H1 (cell line): ENCODE measurements around the gene ASCC3. TPM values are rescaled to one million over a fixed set of nuclear protein-coding genes. Genes with fewer than 3 reads are reported as not detected.

ENCODE experiments used
- CTCF ChIA-PET: fragments of 300-600 bp; sonication (Branson Sonifier 250); formaldehyde crosslinking; loops from one replicate; lab custom pipeline; 2021; ENCODE audit not compliant: partially characterized antibody; lab: Charles Lee
- POLR2A ChIA-PET: fragments of 300-600 bp; sonication (Branson Sonifier 250); formaldehyde crosslinking; loops from one replicate; lab custom pipeline; 2021; ENCODE audit warnings: inconsistent platforms; ENCODE audit not compliant: partially characterized antibody; lab: Charles Lee
- DNase-seq, 2 experiments: peaks; one replicate each; pipeline versions ENCODE4 v3.0.0 to v3.0.0-alpha.2; 2010 to 2022; ENCODE audit warnings: low spot score in 2 of 2, low read depth in 1 of 2, mixed read lengths in 1 of 2
- FAIRE-seq: peaks from 2 replicates; lab custom pipeline; 2011; peaks lifted over from hg19 to GRCh38; lab: Jason Lieb, UNC
- H2AFZ ChIP-seq: 2 replicates; pipeline ENCODE4 v1.8.1; 2012; ENCODE audit warnings: low read length, inconsistent platforms
- H2AK5ac ChIP-seq: 2 replicates; pipeline ENCODE4 v1.6.1; 2013; ENCODE audit warnings: low read depth, low read length
- H2BK120ac ChIP-seq: replicated peaks from 2 replicates; pipeline ENCODE3; 2013; ENCODE audit warnings: low read depth, low read length, inconsistent platforms
- H2BK12ac ChIP-seq: 2 replicates; pipeline ENCODE4 v1.6.1; 2013; ENCODE audit warnings: low read depth, low read length
- H2BK15ac ChIP-seq: 2 replicates; pipeline ENCODE4 v1.6.1; 2013; ENCODE audit warnings: low read length
- H2BK20ac ChIP-seq: 2 replicates; pipeline ENCODE4 v1.6.1; 2013; ENCODE audit warnings: low read length
- H2BK5ac ChIP-seq: 2 replicates; pipeline ENCODE4 v1.6.1; 2013; ENCODE audit warnings: low read depth, low read length
- H3K14ac ChIP-seq: 2 replicates; pipeline ENCODE4 v1.6.1; 2013; ENCODE audit warnings: inconsistent platforms; ENCODE audit not compliant: insufficient read length
- H3K18ac ChIP-seq: 2 replicates; pipeline ENCODE4 v1.6.1; 2013; ENCODE audit warnings: low read length; ENCODE audit errors: extremely low read depth
- H3K23ac ChIP-seq: 2 replicates; pipeline ENCODE4 v1.6.1; 2013; ENCODE audit warnings: inconsistent platforms; ENCODE audit not compliant: insufficient read length
- H3K23me2 ChIP-seq: 2 replicates; pipeline ENCODE4 v1.6.1; 2013; ENCODE audit warnings: low read depth, low read length
- H3K27ac ChIP-seq: 2 replicates; pipeline ENCODE4 v1.6.1; 2011; ENCODE audit warnings: low read depth, low read length, inconsistent platforms
- H3K27me3 ChIP-seq, 4 experiments: replicated peaks in 1 of 4; 1 replicate in 1 of 4; 2 replicates in 3 of 4; pipeline versions ENCODE4 v1.6.1 to v1.8.1; 2011 to 2013; ENCODE audit warnings: low read length in 3 of 4, mild to moderate bottlenecking in 3 of 4, inconsistent platforms in 2 of 4, mixed read lengths in 2 of 4, moderate library complexity in 1 of 4; ENCODE audit not compliant: control insufficient read depth in 3 of 4, insufficient read depth in 3 of 4; ENCODE audit errors: extremely low read depth in 1 of 4
- H3K36me3 ChIP-seq, 4 experiments: 2 replicates each; pipeline versions ENCODE4 v1.6.1 to v1.8.1; 2011 to 2013; ENCODE audit warnings: mild to moderate bottlenecking in 4 of 4, low read length in 3 of 4, moderate library complexity in 2 of 4, control low read depth in 1 of 4, inconsistent platforms in 1 of 4; ENCODE audit not compliant: insufficient read depth in 4 of 4, control insufficient read depth in 2 of 4
- H3K4ac ChIP-seq: replicated peaks from 2 replicates; pipeline ENCODE3; 2013; ENCODE audit warnings: low read length, low read depth, mixed read lengths, inconsistent platforms; ENCODE audit not compliant: insufficient read length
- H3K4me1 ChIP-seq, 4 experiments: replicated peaks in 1 of 4; 1 replicate in 1 of 4; 2 replicates in 3 of 4; pipeline versions ENCODE4 v1.6.1 to v1.8.1; 2011 to 2013; ENCODE audit warnings: low read length in 3 of 4, inconsistent platforms in 2 of 4, mixed read lengths in 1 of 4; ENCODE audit not compliant: insufficient read depth in 4 of 4, control insufficient read depth in 3 of 4
- H3K4me2 ChIP-seq, 2 experiments: 2 replicates each; pipeline versions ENCODE4 v1.6.1 to v1.8.1; 2011 to 2013; ENCODE audit warnings: low read depth in 2 of 2, low read length in 2 of 2, control low read depth in 1 of 2, inconsistent platforms in 1 of 2, mild to moderate bottlenecking in 1 of 2; ENCODE audit not compliant: insufficient read depth in 1 of 2
- H3K4me3 ChIP-seq, 4 experiments: fragments of 200-600, 300-600 bp in 1 of 4; sonication (generic), shearing (Covaris generic), sonication (Bioruptor Twin) in 1 of 4; 2 replicates each; pipeline versions ENCODE4 v1.5.1 to v1.8.1; 2011 to 2016; ENCODE audit warnings: low read length in 4 of 4, low read depth in 3 of 4, control low read depth in 2 of 4, inconsistent platforms in 2 of 4, mild to moderate bottlenecking in 2 of 4, mixed read lengths in 1 of 4, moderate library complexity in 1 of 4; ENCODE audit not compliant: insufficient read depth in 2 of 4; ENCODE audit errors: extremely low read depth in 1 of 4
- H3K56ac ChIP-seq: replicated peaks from 2 replicates; pipeline ENCODE3; 2013; ENCODE audit warnings: low read depth, mild to moderate bottlenecking, mixed read lengths, low read length, inconsistent platforms; ENCODE audit not compliant: insufficient read length
- H3K79me1 ChIP-seq: 2 replicates; pipeline ENCODE4 v1.6.1; 2013; ENCODE audit warnings: low read depth, low read length, control low read depth
- H3K79me2 ChIP-seq, 2 experiments: 2 replicates each; pipeline versions ENCODE4 v1.6.1 to v1.8.1; 2012 to 2013; ENCODE audit warnings: low read length in 2 of 2, mild to moderate bottlenecking in 2 of 2, inconsistent platforms in 1 of 2; ENCODE audit not compliant: insufficient read depth in 2 of 2, control insufficient read depth in 1 of 2
- H3K9ac ChIP-seq, 4 experiments: replicated peaks in 1 of 4; 1 replicate in 1 of 4; 2 replicates in 3 of 4; pipeline versions ENCODE4 v1.6.1 to v1.8.1; 2011 to 2013; ENCODE audit warnings: low read depth in 3 of 4, low read length in 3 of 4, control low read depth in 2 of 4, mild to moderate bottlenecking in 2 of 4, moderate library complexity in 2 of 4, inconsistent platforms in 1 of 4; ENCODE audit errors: extremely low read depth in 1 of 4
- H3K9me3 ChIP-seq, 2 experiments: 2 replicates each; pipeline versions ENCODE4 v1.6.1 to v1.8.1; 2012 to 2013; ENCODE audit warnings: mild to moderate bottlenecking in 2 of 2, moderate library complexity in 2 of 2, control low read depth in 1 of 2, inconsistent platforms in 1 of 2, low read depth in 1 of 2, low read length in 1 of 2, mixed read lengths in 1 of 2; ENCODE audit not compliant: insufficient read depth in 2 of 2
- H4K20me1 ChIP-seq, 2 experiments: replicated peaks in 1 of 2; 2 replicates each; pipeline versions ENCODE3 to v1.8.1; 2011 to 2013; ENCODE audit warnings: inconsistent platforms in 2 of 2, low read length in 2 of 2, mild to moderate bottlenecking in 1 of 2; ENCODE audit not compliant: insufficient read depth in 2 of 2, control insufficient read depth in 1 of 2
- H4K5ac ChIP-seq: 2 replicates; pipeline ENCODE4 v1.6.1; 2013; ENCODE audit warnings: low read length, low read depth, mixed read lengths, inconsistent platforms; ENCODE audit not compliant: insufficient read length
- H4K8ac ChIP-seq: 2 replicates; pipeline ENCODE4 v1.8.0; 2013; ENCODE audit warnings: mild to moderate bottlenecking, moderate library complexity, low read length, inconsistent platforms; ENCODE audit not compliant: insufficient read depth; ENCODE audit errors: extremely low read depth
- H4K91ac ChIP-seq: replicated peaks from 2 replicates; pipeline ENCODE3; 2013; ENCODE audit warnings: low read length, mixed read lengths, inconsistent platforms; ENCODE audit not compliant: insufficient read length
- BACH1 ChIP-seq: IDR thresholded peaks from 2 replicates; pipeline ENCODE4 v1.6.1; 2012; ENCODE audit warnings: low read length, improper control_type of control experiment
- CBX5 ChIP-seq: fragments of 300-800, 300-1000 bp; sonication (generic); IDR thresholded peaks from 2 replicates; pipeline ENCODE4 v1.7.1; 2016; ENCODE audit warnings: antibody characterized with exemption, low read length, low read depth
- CBX8 ChIP-seq: fragments of 300-800, 300-1000 bp; sonication (generic); IDR thresholded peaks from 2 replicates; pipeline ENCODE4 v1.7.1; 2016; ENCODE audit warnings: low read depth, low read length, borderline replicate concordance
- CEBPB ChIP-seq: IDR thresholded peaks from 2 replicates; pipeline ENCODE4 v1.6.1; 2012; ENCODE audit warnings: low read depth, low read length
- KDM4A ChIP-seq: IDR thresholded peaks from one replicate; pipeline ENCODE4 v1.7.1; 2012; ENCODE audit warnings: low read depth, mild to moderate bottlenecking, moderate library complexity, low read length, inconsistent platforms; ENCODE audit not compliant: severe bottlenecking
- NRF1 ChIP-seq: IDR thresholded peaks from 2 replicates; pipeline ENCODE4 v1.6.1; 2011; ENCODE audit warnings: mild to moderate bottlenecking, low read depth, low read length, improper control_type of control experiment
- SUZ12 ChIP-seq: fragments of 200-600 bp; sonication (generic); IDR thresholded peaks from 2 replicates; pipeline ENCODE4 v1.6.1; 2012; ENCODE audit warnings: mild to moderate bottlenecking, inconsistent platforms, low read length, moderate library complexity, mixed read lengths
- WGBS, 2 experiments: shearing (Covaris generic) in 1 of 2; methylation state at CpG; one replicate each; pipeline versions ENCODE4 v1.1.6 to v1.1.7; 2013 to 2015; ENCODE audit warnings: low lambda C conversion rate in 2 of 2, mixed read lengths in 2 of 2, inconsistent platforms in 1 of 2, low coverage in 1 of 2, missing lambda C conversion rate in 1 of 2; ENCODE audit not compliant: insufficient replicate concordance in 2 of 2, insufficient coverage in 1 of 2, insufficient read length in 1 of 2; ENCODE audit errors: extremely low coverage in 1 of 2, missing lambda C conversion rate in 1 of 2; 5-methylcytosine and 5-hydroxymethylcytosine counted together
- polyA plus RNA-seq, 7 experiments: library from polyadenylated mRNA; depleted of rRNA in 3 of 7; stranded (reverse) in 5 of 7; unstranded in 2 of 7; fragments of >200 nt in 5 of 7; fragments of 200-250 nt in 2 of 7; gene quantifications; 1 replicate in 5 of 7; 2 replicates in 1 of 7; 4 replicates in 1 of 7; pipeline versions ENCODE4 v1.2.1 to v1.2.3, GENCODE V29; 2011 to 2013; ENCODE audit warnings: missing spikeins in 2 of 7, mixed read lengths in 2 of 7
- total RNA-seq: library from RNA; stranded (reverse); fragmentation: NEBNext Ultra II Directional; extraction: Animal tissue kit (Norgen Biotek cat#: 25700); gene quantifications from 2 replicates; pipeline ENCODE4 v1.2.1, GENCODE V29; 2021

ASCC3 gene
- total and polyA plus RNA-seq, 2 of the 8 experiments (the other 6 are each of a cell fraction or from before 2014, with no cell fraction given): 37.5 to 77.8 TPM

DNA sequence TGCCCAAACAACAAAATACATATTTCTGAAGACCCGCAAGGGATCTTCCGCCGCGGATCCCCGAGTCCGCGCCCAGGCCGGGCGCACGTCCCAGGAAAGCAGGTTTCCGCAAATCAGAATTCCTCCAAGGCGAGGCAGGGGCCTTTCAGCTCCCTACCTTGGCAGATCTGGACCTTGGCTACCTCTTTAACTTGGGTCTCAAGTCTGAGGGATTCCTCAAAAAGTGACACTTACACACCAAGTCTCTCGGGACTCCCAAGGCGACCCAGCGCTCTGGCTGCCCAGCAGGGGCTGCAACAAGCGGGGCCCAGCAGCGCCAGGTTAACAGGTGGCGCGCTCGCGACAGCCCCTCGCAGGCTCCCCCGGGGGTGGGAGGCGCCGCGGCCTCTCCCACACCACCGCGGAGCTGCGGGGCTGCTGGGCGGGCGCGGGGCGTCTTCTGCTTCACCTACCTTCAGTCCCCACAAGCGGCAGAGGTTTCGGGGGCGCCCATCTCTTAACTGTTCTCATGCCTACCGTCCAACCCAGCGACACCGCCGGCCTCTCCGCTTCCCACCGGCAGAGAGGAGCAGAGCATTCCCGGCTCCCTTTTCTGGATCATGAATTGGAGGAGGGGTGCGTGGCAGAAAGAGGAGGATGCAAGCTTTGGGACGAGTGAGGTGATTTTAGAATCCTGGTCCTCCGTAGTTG lies 416.8 kb downstream of the ASCC3 start:
- DNase-seq: peak in 1 of 2 experiments; percentile 65
- Histone ChIP-seq H3K56ac (no peak overlapping the region), H3K4ac (no peak overlapping the region), H3K9ac (no peak overlapping the region), H2BK120ac (no peak overlapping the region), H3K4me2 (peak overlapping the region; percentile 70 to 91), H3K9me3 (no peaks in the 10 kb centered on the region), H2AFZ (no peak overlapping the region), H2BK15ac (no peak overlapping the region), H2AK5ac (no peak overlapping the region), H3K79me2 (no peaks in the 10 kb centered on the region), H3K27ac (no peak overlapping the region), H3K23ac (no peak overlapping the region), H4K5ac (no peak overlapping the region), H2BK12ac (0 out of 2 replicates have a peak overlapping the region, but pooled peaks have one; percentile 50), H4K20me1 (peaks cover 6 to 13% of the 10 kb centered on the region in 2 experiments), H2BK5ac (no peak overlapping the region), H3K14ac (no peak overlapping the region), H3K27me3 (peaks cover 85 to 100% (median 93%) of the 10 kb centered on the region in 4 experiments), H3K23me2 (peaks cover 3% of the 10 kb centered on the region; the same call in 1 of the 2 replicates), H3K18ac (no peak overlapping the region), H3K4me1 (peaks cover 12 to 33% (median 14%) of the 10 kb centered on the region in 4 experiments), H4K8ac (no peak overlapping the region), H4K91ac (no peak overlapping the region), H3K79me1 (no peaks in the 10 kb centered on the region), H2BK20ac (no peak overlapping the region), H3K36me3 (peaks cover 0 to 3% (median 0%) of the 10 kb centered on the region in 4 experiments; a peak in 1 of 8 replicates), H3K4me3 (peak overlapping the region; percentile 16 to 56 (median 28); a peak in 5 of 8 replicates)
- TF ChIP-seq NRF1: no peak
- 0 out of 2 replicates have a peak, but pooled peaks have one; percentile 3 for TF ChIP-seq CBX8
- TF ChIP-seq KDM4A: peak; percentile 33
- TF ChIP-seq SUZ12: peak; percentile 11; the same call in 1 of the 2 replicates
- TF ChIP-seq BACH1: no peak
- TF ChIP-seq CEBPB: no peak
- no peak for TF ChIP-seq CBX5
- 2% methylated on average over 45 of the region's 46 CpGs; no CpG with 5 or more reads in 1 of the 2 experiments for WGBS, 2 experiments
- no peak for FAIRE-seq
- ChIA-PET POLR2A (interaction anchor here (1.1 to 2.9 kb wide), 4 partner anchors 7 to 16 kb away, joined by 3 to 16 read pairs (median 8); no protein-coding TSS in a partner anchor), CTCF (interaction anchor here (0.9 to 11.8 kb wide), 8 partner anchors 14 to 357 kb away, joined by 3 to 215 read pairs (median 7); no protein-coding TSS in a partner anchor)
